Measurements from ENCODE around the gene ANGPTL8. TPM values are rescaled to one million over a fixed set of nuclear protein-coding genes. Genes with fewer than 3 reads are reported as not detected.

ANGPTL8 gene
- total RNA-seq, 1 donor, result not detected

GRCh38 chr19:11204076-11204602, 35.3 kb upstream of the ANGPTL8 start:
- no peak overlapping the region for H2AFZ ChIP-seq (ENCODE audit: low read length)
- peak overlapping the region; percentile 31 for H3K27ac ChIP-seq (ENCODE audit: low read depth, low read length)

DNA sequence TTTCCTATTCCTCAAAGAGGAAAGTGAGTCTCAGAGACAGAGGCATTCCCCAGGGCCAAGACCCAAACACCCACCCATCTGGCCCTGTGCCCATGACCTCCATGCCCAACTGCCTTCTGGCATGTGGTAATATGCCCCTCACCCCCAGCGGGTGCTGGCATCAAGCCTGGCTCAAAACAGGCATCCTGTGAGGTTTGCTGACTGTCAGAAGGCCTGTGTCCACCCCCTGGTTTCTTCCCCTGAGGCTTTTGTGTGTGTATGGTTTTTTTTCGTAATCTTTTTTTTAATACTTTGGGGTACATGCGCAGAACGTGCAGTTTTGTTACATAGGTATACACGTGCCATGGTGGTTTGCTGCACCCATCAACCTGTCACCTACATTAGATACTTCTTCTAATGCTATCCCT, 34.5 kb upstream of the ANGPTL8 start:
- Histone ChIP-seq H3K27ac (ENCODE audit: low read depth, low read length) (no peak overlapping the region), H3K9me3 (ENCODE audit: low read depth, low read length) (no peaks in the 10 kb centered on the region), H3K4me1 (ENCODE audit: insufficient read depth, low read length) (peaks cover 23% of the 10 kb centered on the region), H2AFZ (ENCODE audit: low read length) (no peak overlapping the region), H3K27me3 (ENCODE audit: insufficient read depth, low read length) (no peaks in the 10 kb centered on the region), H4K20me1 (ENCODE audit: insufficient read depth, low read length) (no peaks in the 10 kb centered on the region), H3K79me2 (ENCODE audit: insufficient read depth, low read length) (no peaks in the 10 kb centered on the region), H3K4me2 (ENCODE audit: insufficient read depth, low read length) (peak overlapping the region; percentile 29), H3K36me3 (ENCODE audit: insufficient read depth, low read length) (no peaks in the 10 kb centered on the region), H3K4me3 (ENCODE audit: insufficient read depth, low read length) (no peak overlapping the region)
- TF ChIP-seq CTCF (IDR thresholded peaks at IDR 0.05; ENCODE audit: extremely low read depth, low read depth, low read length), result no peak
- peak; percentile 84 for DNase-seq (ENCODE audit: insufficient read length, low spot score, missing footprints)

More at GRCh38 chr19:11204076-11204602, 35.3 kb upstream of the ANGPTL8 start:
- H3K79me2 ChIP-seq (ENCODE audit: insufficient read depth, low read length), result no peaks in the 10 kb centered on the region
- no peaks in the 10 kb centered on the region for H3K9me3 ChIP-seq (ENCODE audit: low read depth, low read length)
- H4K20me1 ChIP-seq (ENCODE audit: insufficient read depth, low read length), result no peaks in the 10 kb centered on the region
- no peak for TF ChIP-seq CTCF (IDR thresholded peaks at IDR 0.05; ENCODE audit: extremely low read depth, low read depth, low read length)
- peak; percentile 79 for DNase-seq (ENCODE audit: insufficient read length, low spot score, missing footprints)
- H3K4me3 ChIP-seq (ENCODE audit: insufficient read depth, low read length), result no peak overlapping the region
- H3K36me3 ChIP-seq (ENCODE audit: insufficient read depth, low read length), result no peaks in the 10 kb centered on the region
- H3K4me1 ChIP-seq (ENCODE audit: insufficient read depth, low read length), result peaks cover 23% of the 10 kb centered on the region
- H3K27me3 ChIP-seq (ENCODE audit: insufficient read depth, low read length), result no peaks in the 10 kb centered on the region
- no peak overlapping the region for H3K4me2 ChIP-seq (ENCODE audit: insufficient read depth, low read length)

DNA sequence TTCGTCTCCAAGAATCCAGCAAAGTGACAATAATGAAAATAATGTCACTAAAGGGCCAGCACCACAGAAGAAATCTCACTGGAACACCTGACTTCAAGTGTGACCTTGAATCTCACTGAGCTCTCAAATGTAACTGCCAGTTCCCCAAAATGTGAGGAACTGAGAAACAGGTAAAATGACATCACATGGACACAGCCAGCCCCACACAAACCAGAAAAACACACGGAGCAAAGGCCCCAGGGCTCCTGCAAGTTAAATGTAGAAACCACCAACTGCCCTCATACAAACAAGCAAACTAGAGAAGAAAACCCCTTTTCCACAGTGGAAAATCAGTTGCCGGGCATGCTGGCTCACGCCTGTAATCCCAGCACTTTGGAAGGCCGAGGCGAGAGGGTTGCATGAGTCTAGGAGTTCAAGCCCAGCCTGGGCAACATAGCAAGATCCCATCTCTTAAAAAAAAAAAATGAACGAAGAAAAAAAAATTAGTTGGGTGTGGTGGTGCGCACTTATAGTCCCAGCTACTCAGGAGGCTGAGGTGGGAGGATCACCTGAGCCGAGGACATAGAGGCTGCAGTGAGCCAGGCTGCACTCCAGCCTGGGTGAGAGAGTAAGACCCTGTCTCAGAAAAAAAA, 33.4 kb upstream of the ANGPTL8 start:
- no peak overlapping the region for H3K27ac ChIP-seq (ENCODE audit: low read depth, low read length)
- no peaks in the 10 kb centered on the region for H3K27me3 ChIP-seq (ENCODE audit: insufficient read depth, low read length)
- H3K4me2 ChIP-seq (ENCODE audit: insufficient read depth, low read length), result no peak overlapping the region
- no peak overlapping the region for H3K4me3 ChIP-seq (ENCODE audit: insufficient read depth, low read length)
- peaks cover 23% of the 10 kb centered on the region for H3K4me1 ChIP-seq (ENCODE audit: insufficient read depth, low read length)
- no peaks in the 10 kb centered on the region for H3K79me2 ChIP-seq (ENCODE audit: insufficient read depth, low read length)
- peaks cover 4% of the 10 kb centered on the region for H4K20me1 ChIP-seq (ENCODE audit: insufficient read depth, low read length)
- no peak for TF ChIP-seq CTCF (IDR thresholded peaks at IDR 0.05; ENCODE audit: extremely low read depth, low read depth, low read length)
- peak; percentile 44 for DNase-seq (ENCODE audit: insufficient read length, low spot score, missing footprints)
- no peak overlapping the region for H2AFZ ChIP-seq (ENCODE audit: low read length)
- H3K9me3 ChIP-seq (ENCODE audit: low read depth, low read length), result no peaks in the 10 kb centered on the region
- no peaks in the 10 kb centered on the region for H3K36me3 ChIP-seq (ENCODE audit: insufficient read depth, low read length)

DNA sequence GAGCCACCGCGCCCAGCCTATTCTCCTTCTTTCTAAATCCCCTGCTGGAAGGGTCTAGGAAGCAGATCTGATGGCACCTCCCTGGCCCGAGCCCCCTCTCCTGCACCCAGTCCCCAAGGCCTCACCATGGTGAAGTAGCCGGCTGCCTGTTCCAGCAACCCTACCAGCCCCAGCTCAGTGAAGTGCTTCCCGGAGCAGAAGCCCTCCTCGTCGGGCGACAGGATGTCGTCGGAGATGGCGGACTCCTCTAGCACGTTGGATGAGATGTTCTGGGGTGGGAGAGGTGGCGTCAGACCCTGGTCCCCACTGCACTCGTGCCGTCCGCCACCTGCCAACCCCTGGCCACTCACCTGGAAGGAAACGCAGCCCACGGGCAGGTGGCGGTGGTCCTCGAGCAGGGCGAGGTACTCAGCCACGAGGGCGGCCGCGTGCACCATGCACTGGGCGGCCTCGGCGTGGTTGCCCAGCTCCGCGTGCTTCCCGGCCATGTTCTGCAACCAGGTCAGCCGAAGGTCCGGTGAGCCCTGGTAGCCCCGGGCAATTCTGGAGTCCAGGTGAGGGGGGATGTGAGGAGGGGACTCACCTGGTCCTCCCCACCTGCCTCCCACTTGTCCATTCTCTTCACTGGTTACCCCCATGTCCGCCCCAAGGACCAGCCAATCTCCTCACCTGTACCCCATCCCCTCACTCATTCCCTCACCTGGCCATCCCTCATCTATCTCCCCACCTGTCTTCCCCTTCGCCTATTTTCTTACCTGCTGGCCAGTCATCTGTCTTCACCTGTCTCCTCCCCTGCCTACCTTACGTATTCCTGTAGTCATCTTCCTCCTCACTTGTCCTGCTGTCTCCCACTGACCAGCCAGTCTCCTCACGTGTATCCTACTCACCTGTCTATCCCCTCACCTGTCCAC, 30.6 kb upstream of the ANGPTL8 start:
- H3K9me3 ChIP-seq (ENCODE audit: low read depth, low read length), result no peaks in the 10 kb centered on the region
- DNase-seq (ENCODE audit: insufficient read length, low spot score, missing footprints), result peak; percentile 76
- H3K36me3 ChIP-seq (ENCODE audit: insufficient read depth, low read length), result peaks cover 3% of the 10 kb centered on the region
- H2AFZ ChIP-seq (ENCODE audit: low read length), result no peak overlapping the region
- peaks cover 4% of the 10 kb centered on the region for H4K20me1 ChIP-seq (ENCODE audit: insufficient read depth, low read length)
- H3K4me1 ChIP-seq (ENCODE audit: insufficient read depth, low read length), result peaks cover 13% of the 10 kb centered on the region
- no peak for TF ChIP-seq CTCF (IDR thresholded peaks at IDR 0.05; ENCODE audit: extremely low read depth, low read depth, low read length)
- no peak overlapping the region for H3K27ac ChIP-seq (ENCODE audit: low read depth, low read length)
- no peaks in the 10 kb centered on the region for H3K79me2 ChIP-seq (ENCODE audit: insufficient read depth, low read length)
- no peaks in the 10 kb centered on the region for H3K27me3 ChIP-seq (ENCODE audit: insufficient read depth, low read length)
- H3K4me3 ChIP-seq (ENCODE audit: insufficient read depth, low read length), result no peak overlapping the region
- H3K4me2 ChIP-seq (ENCODE audit: insufficient read depth, low read length), result no peak overlapping the region
